Measurements from ENCODE around the gene CAPN2.
A peak's percentile ranks its signal among the peaks of the same experiment; 100 is the strongest.
"Not testable (repeated sequence)": the region's sequence is repeated elsewhere in the genome, so short reads cannot be mapped to it uniquely, and the experiment has no call there.

CAPN2 gene

GRCh38 chr1:223739366-223740037 is 27.2 kb downstream of the CAPN2 start:
- no peak for DNase-seq

- not testable (repeated sequence) for DNase-seq
Measured at GRCh38 chr1:223740038-223740736, 27.8 kb downstream of the CAPN2 start.

- no peak for DNase-seq
Measured at GRCh38 chr1:223741861-223742260, 29.5 kb downstream of the CAPN2 start.

DNA sequence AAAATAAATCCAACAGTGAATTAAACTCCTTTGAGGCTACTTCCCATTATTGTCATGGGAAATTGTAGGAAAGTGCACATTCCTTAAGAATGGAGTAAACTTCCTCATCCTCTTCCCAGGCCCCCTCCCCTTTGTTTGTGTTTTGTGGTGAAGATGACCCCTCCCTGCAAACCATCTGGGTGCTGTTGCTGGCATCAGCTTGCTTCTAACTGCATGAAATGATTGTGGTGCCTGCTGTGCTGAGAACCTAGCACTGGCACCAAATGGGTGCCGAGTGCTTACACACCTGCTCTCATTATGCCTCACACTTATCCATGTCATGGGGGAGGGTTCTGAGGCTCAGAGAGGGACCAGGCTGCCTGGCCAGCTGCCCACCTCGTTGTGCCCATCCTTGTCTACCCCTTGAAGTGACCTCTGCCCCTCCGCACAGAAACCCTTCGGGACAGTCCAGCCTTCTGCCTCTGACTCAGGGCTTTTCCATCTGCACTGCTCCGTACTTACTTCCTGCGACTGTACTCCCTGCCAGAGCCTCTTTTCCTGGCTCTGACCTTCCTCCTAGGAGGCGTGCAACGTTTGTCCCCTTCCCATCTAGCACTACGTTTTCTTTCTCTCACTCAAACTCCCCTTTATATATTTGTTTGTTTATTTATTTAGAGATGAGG is 30.6 kb downstream of the CAPN2 start:
- no peak for DNase-seq

DNA sequence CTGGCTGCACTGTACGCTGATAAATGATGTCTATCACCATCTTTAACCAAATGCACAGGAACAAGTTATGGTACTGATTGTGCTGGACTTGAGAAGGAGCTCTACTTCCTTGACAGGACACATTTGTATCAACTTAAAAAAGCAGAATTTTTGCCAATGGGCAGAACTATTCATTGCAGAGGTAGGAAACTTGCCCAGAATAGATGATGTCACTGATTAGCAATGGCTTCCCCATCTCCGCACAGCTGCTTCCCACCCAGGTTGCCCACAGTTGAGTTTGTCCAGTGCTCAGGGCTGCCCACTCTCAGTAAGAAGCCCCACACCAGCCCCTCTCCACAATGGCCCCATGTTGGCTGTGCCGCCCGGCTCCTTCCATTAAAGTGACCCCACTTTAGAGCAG is 33.4 kb downstream of the CAPN2 start:
- no peak for DNase-seq

GRCh38 chr1:223747838-223748335 is 35.5 kb downstream of the CAPN2 start:
- no peak for DNase-seq

GRCh38 chr1:223748405-223748772 is 36.0 kb downstream of the CAPN2 start:
- no peak for DNase-seq

DNA sequence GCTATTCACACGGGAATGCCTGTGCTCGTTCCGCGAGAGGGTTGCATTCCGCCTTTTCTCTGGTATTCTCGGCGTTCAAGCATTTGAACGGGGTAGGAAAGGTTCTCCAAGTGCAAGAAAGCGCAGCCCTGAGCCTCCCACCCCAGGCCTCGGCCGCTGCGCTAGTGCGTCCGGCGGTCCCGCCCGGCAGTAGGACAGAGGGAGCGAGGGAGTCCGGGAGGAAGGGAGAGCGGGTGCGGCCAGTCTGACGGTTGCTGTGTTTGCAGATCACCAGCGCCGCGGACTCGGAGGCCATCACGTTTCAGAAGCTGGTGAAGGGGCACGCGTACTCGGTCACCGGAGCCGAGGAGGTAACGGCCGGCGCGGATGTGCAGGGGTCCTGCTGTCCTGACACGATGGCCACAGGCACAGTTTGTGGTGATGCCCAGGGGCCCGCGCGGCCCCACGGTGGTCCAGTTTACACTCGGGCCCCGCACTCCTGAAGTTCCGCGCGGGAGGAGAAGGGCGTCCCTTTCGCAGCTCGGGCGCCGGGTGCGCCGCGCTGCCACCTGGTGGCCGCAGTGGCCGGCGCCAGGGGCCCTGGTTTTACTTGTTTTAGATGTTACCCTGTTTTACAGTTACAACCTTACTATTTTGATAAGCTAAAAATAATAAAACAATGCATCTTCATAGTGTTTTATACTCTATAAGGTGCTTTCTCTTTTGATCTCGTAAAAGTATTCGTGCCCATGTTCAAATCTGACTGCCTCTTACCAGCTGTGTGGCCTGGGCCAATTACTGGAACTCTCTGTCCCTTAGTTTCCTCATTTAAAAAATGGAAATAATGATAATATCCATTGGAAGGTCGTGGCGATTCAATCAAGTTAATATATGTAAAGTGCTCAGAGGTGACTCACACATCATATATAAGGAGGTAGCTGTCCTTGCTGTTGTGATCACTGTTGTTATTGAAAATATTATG is 36.7 kb downstream of the CAPN2 start:
- DNase-seq, result peak; percentile 70

GRCh38 chr1:223750730-223751570 is 38.6 kb downstream of the CAPN2 start:
- no peak for DNase-seq

DNA sequence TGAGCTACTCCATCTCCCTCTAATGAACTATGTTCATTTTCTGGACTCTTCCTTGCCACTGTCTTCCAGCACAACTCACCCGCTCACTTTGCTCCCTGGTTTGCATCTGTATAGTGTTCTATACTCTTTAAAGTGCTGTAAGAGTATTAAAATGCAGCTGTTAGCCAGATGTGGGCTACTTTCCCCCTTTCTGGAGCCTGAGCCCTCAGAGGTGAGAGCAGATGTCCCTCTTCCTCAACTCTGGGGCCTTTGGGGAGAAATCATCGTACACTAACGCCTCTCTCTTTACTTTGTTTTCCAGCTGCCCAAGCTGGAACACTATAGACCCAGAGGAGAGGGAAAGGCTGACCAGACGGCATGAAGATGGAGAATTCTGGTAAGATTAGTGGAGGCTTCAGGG is 39.4 kb downstream of the CAPN2 start:
- DNase-seq, result no peak

GRCh38 chr1:223752721-223753515 is 40.6 kb downstream of the CAPN2 start:
- no peak for DNase-seq

DNA sequence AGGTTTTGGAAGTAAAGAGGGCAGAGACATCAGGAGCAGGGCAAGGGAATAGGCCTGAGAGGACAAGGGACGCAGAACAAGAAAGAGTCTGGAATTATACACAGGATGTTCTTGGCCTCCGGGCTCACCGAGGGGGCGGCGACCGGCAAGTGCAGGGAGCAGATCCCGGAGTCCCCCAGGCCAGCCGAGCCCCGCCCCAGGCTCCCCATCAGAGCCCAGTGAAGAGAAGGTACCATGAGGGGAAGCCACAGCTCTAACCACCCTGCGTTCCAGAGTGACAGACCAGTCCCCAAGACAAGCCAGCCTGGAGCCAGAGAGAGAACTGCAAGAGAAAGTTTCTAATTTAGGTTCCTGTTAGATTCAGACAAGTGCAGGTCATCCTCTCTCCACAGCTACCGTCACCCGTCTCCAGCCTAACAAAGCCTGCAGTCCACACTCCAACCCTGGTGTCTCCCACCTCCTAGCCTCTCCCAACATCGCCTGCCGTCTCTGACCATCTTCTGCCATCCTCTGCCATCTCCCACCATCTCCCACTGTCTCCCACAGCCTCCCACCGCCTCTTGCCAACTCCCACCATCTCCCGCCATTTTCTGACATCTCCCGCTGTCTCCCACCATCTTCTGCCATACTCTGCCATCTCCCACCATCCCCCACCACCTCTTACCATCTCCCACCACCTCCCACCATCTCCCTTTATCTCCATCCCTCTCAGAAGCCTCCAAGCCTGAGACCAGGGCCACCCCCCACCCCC is 42.5 kb downstream of the CAPN2 start:
- no peak for DNase-seq

DNA sequence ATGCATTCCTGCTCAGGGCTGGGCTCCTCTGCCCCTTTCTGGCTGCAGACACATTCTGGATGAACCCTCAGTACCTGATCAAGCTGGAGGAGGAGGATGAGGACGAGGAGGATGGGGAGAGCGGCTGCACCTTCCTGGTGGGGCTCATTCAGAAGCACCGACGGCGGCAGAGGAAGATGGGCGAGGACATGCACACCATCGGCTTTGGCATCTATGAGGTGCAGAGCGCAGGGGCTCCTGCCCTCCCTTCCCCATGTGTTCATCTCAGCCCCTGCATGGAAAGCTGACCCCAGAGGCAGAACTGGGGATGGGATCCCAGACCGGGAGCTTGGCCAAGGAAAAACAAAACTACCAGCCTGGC is 43.1 kb downstream of the CAPN2 start:
- no peak for DNase-seq

DNA sequence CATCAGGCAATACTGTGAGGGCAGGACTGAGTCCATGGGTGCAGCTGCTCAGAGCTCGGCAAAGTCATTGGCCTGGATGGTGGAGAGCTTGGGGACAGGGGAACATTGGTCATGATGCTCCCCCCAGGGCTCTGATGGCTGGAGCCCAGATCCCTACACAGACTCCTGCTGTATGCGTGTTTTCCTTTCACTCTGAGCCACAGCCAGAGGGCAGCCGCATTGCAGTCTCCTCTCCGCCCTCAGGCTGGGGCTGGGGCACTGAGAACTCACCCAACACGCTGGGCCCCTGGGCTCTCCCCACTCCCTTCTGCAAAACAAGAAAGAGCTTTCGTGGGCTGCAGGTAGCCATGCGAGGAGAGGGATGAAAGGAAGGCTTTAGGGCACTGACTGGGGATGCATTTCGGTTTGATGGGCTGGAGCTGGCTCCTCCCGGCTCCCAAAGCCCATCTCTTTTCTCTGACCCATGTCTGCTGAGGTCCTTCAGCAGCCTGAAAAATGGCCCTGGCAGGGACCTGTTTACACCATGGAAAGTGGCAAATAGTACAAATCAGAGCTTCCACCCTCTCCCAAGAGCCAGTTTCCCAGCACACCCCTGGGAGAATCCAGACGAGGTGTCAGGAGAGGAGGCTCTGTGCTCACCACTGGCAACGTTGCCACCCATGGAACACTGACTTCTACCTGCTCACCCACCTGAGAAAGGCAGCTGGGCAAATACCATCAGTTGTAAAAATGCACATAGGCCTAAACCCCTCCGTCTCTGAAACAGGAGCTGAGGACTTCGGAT is 43.8 kb downstream of the CAPN2 start:
- DNase-seq, result no peak

- DNase-seq, result no peak
Measured at GRCh38 chr1:223756806-223757700, 44.7 kb downstream of the CAPN2 start.

GRCh38 chr1:223758734-223759133 is 46.4 kb downstream of the CAPN2 start:
- no peak for DNase-seq

GRCh38 chr1:223759273-223759672 is 46.9 kb downstream of the CAPN2 start:
- DNase-seq, result peak; percentile 13

DNA sequence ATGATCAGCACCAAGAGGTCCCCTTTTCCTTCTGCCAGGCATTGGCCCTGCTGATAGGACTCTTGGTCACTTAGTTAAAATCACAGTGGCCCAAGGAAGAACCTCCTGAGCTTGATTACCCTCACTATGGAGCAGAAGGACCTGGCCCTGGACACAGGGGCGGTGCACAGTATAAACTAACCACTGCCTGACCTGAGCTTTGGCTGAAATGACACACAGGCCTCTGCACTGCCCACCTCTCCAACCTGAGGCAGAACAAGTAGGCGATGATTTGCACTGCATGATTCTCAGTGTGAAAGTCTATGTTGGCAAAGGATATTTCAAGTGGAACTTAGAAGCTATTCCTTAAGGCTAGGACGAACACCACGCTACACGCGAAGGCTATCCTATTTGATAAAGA is 48.5 kb downstream of the CAPN2 start:
- no peak for DNase-seq
